ENCODE data around the gene GALNT18. TPM values are rescaled to one million over a fixed set of nuclear protein-coding genes. Genes with fewer than 3 reads are reported as not detected.

The GALNT18 gene
- total RNA-seq, 1 experiment from 2014 or later, result 14.1 TPM

GRCh38 chr11:11419747-11420146, 202.1 kb downstream of the GALNT18 start:
- TF ChIP-seq CTCF (IDR thresholded peaks at IDR 0.05; ENCODE audit: unreplicated experiment), result no peak
- intact Hi-C loops (cut with micrococcal nuclease), result no loop called here
- no peaks in the 10 kb centered on the region for H3K9me3 Mint-ChIP-seq (ENCODE audit: unreplicated experiment)
- no peak for DNase-seq (ENCODE audit: unreplicated experiment)
- H3K27ac Mint-ChIP-seq (ENCODE audit: low read depth, unreplicated experiment), result no peak overlapping the region
- H3K4me1 Mint-ChIP-seq (ENCODE audit: insufficient read depth, unreplicated experiment), result peaks cover 48% of the 10 kb centered on the region
- POLR2A ChIA-PET, result interaction anchor here (0.6 kb wide), 1 partner anchor 402 kb away, joined by 3 read pairs; no protein-coding TSS in a partner anchor
- BruUV-seq (replicated peaks), result no TSS peak
- H3K27me3 Mint-ChIP-seq (ENCODE audit: insufficient read depth, unreplicated experiment), result no peaks in the 10 kb centered on the region
- no peak overlapping the region for H3K4me3 Mint-ChIP-seq (ENCODE audit: unreplicated experiment)
- peaks cover 11% of the 10 kb centered on the region for H3K36me3 Mint-ChIP-seq (ENCODE audit: insufficient read depth, unreplicated experiment)
- CTCF ChIA-PET, result interaction anchor here (0.8 kb wide), 1 partner anchor 15 kb away, joined by 3 read pairs; no protein-coding TSS in a partner anchor

GRCh38 chr11:11416917-11417316, 204.9 kb downstream of the GALNT18 start:
- H3K4me3 Mint-ChIP-seq (ENCODE audit: unreplicated experiment), result no peak overlapping the region
- DNase-seq (ENCODE audit: unreplicated experiment), result peak; percentile 89
- H3K27ac Mint-ChIP-seq (ENCODE audit: low read depth, unreplicated experiment), result no peak overlapping the region
- no peaks in the 10 kb centered on the region for H3K27me3 Mint-ChIP-seq (ENCODE audit: insufficient read depth, unreplicated experiment)
- no TSS peak for BruUV-seq (replicated peaks)
- no peaks in the 10 kb centered on the region for H3K9me3 Mint-ChIP-seq (ENCODE audit: unreplicated experiment)
- no peak for TF ChIP-seq CTCF (IDR thresholded peaks at IDR 0.05; ENCODE audit: unreplicated experiment)
- intact Hi-C loops (cut with micrococcal nuclease), result no loop called here
- CTCF ChIA-PET, result interaction anchor here (1.0 kb wide), 1 partner anchor 14 kb away, joined by 3 read pairs; no protein-coding TSS in a partner anchor
- POLR2A ChIA-PET, result no interaction called here
- peaks cover 11% of the 10 kb centered on the region for H3K36me3 Mint-ChIP-seq (ENCODE audit: insufficient read depth, unreplicated experiment)
- H3K4me1 Mint-ChIP-seq (ENCODE audit: insufficient read depth, unreplicated experiment), result peaks cover 30% of the 10 kb centered on the region

GRCh38 chr11:11416502-11416901, 205.3 kb downstream of the GALNT18 start:
- H3K4me3 Mint-ChIP-seq (ENCODE audit: unreplicated experiment), result no peak overlapping the region
- H3K36me3 Mint-ChIP-seq (ENCODE audit: insufficient read depth, unreplicated experiment), result peaks cover 11% of the 10 kb centered on the region
- TF ChIP-seq CTCF (IDR thresholded peaks at IDR 0.05; ENCODE audit: unreplicated experiment), result no peak
- intact Hi-C loops (cut with micrococcal nuclease), result no loop called here
- no peaks in the 10 kb centered on the region for H3K9me3 Mint-ChIP-seq (ENCODE audit: unreplicated experiment)
- BruUV-seq (replicated peaks), result no TSS peak
- ChIA-PET POLR2A (no interaction called here), CTCF (interaction anchor here (1.0 kb wide), 1 partner anchor 14 kb away, joined by 3 read pairs; no protein-coding TSS in a partner anchor)
- DNase-seq (ENCODE audit: unreplicated experiment), result peak; percentile 57
- H3K27ac Mint-ChIP-seq (ENCODE audit: low read depth, unreplicated experiment), result no peak overlapping the region
- H3K4me1 Mint-ChIP-seq (ENCODE audit: insufficient read depth, unreplicated experiment), result peaks cover 26% of the 10 kb centered on the region
- H3K27me3 Mint-ChIP-seq (ENCODE audit: insufficient read depth, unreplicated experiment), result no peaks in the 10 kb centered on the region

GRCh38 chr11:11415901-11416300, 205.9 kb downstream of the GALNT18 start:
- no peak for TF ChIP-seq CTCF (IDR thresholded peaks at IDR 0.05; ENCODE audit: unreplicated experiment)
- no TSS peak for BruUV-seq (replicated peaks)
- Mint-ChIP-seq H3K36me3 (ENCODE audit: insufficient read depth, unreplicated experiment) (peaks cover 8% of the 10 kb centered on the region), H3K4me3 (ENCODE audit: unreplicated experiment) (no peak overlapping the region), H3K4me1 (ENCODE audit: insufficient read depth, unreplicated experiment) (peaks cover 20% of the 10 kb centered on the region), H3K27me3 (ENCODE audit: insufficient read depth, unreplicated experiment) (no peaks in the 10 kb centered on the region), H3K9me3 (ENCODE audit: unreplicated experiment) (no peaks in the 10 kb centered on the region), H3K27ac (ENCODE audit: low read depth, unreplicated experiment) (no peak overlapping the region)
- ChIA-PET CTCF (interaction anchor here (0.5 kb wide), 1 partner anchor 25 kb away, joined by 3 read pairs; no protein-coding TSS in a partner anchor), POLR2A (no interaction called here)
- no peak for DNase-seq (ENCODE audit: unreplicated experiment)
- intact Hi-C loops (cut with micrococcal nuclease), result no loop called here

Measured in MCF 10A (cell line).